ENCODE results near the gene HSPB9. TPM values are rescaled to one million over a fixed set of nuclear protein-coding genes. Genes with fewer than 3 reads are reported as not detected.

The HSPB9 gene
- total and polyA plus RNA-seq, 10 of the 15 experiments (the other 5 are each of a cell fraction or from before 2014, with no cell fraction given), result 0.04 to 0.40 (median 0.11) TPM; not detected in 7

DNA sequence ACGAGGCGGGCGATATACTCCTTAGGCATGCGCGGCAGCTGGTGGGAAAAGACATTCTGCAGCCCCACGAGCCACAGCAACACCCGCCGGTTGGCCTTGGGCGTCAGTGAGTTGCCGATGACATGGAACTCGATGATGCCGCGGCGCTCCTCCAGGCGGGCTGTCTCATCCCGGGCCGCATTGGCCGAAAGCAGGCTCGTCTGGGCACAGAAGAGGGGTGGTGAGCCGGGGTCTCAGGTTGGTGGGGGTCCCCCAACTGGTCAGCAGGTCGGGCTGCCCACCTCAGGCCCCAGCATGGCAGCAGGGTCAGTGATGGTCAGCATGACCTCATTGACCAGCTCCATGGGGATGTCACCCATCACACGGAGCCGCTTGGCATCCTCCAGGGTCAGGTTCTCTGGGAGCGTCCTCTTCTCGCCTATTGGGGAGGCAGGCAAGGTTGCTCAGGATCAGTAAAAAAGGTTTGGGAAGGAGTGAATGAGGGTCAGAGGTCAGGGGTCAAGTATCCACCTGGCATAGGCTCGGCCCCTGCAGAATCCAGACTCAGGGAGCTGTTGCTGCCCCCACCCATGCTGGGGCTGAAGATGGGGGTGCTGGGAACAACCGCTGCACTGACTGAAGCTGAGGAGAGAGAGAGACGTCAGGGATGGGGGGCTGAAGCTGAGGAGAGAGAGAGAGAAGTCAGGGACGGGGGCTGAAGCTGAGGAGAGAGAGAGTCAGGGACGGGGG lies 5.0 kb upstream of the HSPB9 start:
- intact Hi-C loops (cut with micrococcal nuclease; ENCODE audit: unreplicated experiment), result loop anchor here (1.0 kb wide), 1 partner anchor 64 kb away; the partner anchor contains the start of gene KCNH4
- H3K9ac ChIP-seq (ENCODE audit: control insufficient read depth, insufficient read depth, low read length), result no peak overlapping the region
- ChIA-PET POLR2A (interaction anchor here (0.6 to 3.0 kb wide), 5 partner anchors 10 to 387 kb away, joined by 3 to 15 read pairs (median 5); partner anchors contain the start of gene KCNH4), RAD21 (ENCODE audit: unreplicated experiment) (interaction anchor here (0.7 to 4.7 kb wide), 4 partner anchors 60 to 155 kb away, joined by 4 to 78 read pairs (median 4); partner anchors contain the start of gene KCNH4), CTCF (interaction anchor here (0.9 to 7.1 kb wide), 13 partner anchors 17 to 205 kb away, joined by 3 to 138 read pairs (median 5); partner anchors contain the start of genes C17orf113, CNP, DNAJC7 and KCNH4), SMC1A (ENCODE audit: uncharacterized antibody, unreplicated experiment) (interaction anchor here (1.0 to 5.2 kb wide), 6 partner anchors 50 to 153 kb away, joined by 3 to 53 read pairs (median 11); partner anchors contain the start of genes CNP and KCNH4)
- H2AFZ ChIP-seq (ENCODE audit: control insufficient read depth, low read depth, low read length), result no peak overlapping the region
- TF ChIP-seq NR2C1 (IDR thresholded peaks at IDR 0.05), result 0 out of 2 replicates have a peak, but pooled peaks have one; percentile 26
- no peak for TF ChIP-seq ZNF24 (IDR thresholded peaks at IDR 0.05)
- H3K9me3 ChIP-seq (replicated peaks; ENCODE audit: control insufficient read depth, insufficient read depth, low read length), result no peaks in the 10 kb centered on the region; the same call in 2 of the 3 replicates
- H3K27ac ChIP-seq (ENCODE audit: control insufficient read depth, insufficient read depth), result no peak overlapping the region
- no peak for DNase-seq (ENCODE audit: low read depth, low spot score)
- H3K36me3 ChIP-seq (ENCODE audit: control insufficient read depth in 2 of 2, insufficient read depth in 2 of 2, low read length in 1 of 2), result peaks cover 6% of the 10 kb centered on the region in 2 experiments; a peak in 3 of 4 replicates
- in situ Hi-C loops (cut with MboI), result no loop called here
- 81% methylated on average over 29 of the region's 30 CpGs for WGBS (ENCODE audit: insufficient coverage, insufficient replicate concordance, low lambda C conversion rate, missing lambda C conversion rate)
- H3K79me2 ChIP-seq (ENCODE audit: control insufficient read depth, insufficient read depth, low read length), result peaks cover 2% of the 10 kb centered on the region; the same call in 1 of the 2 replicates
- BruUV-seq (replicated peaks), result no TSS peak
- ATAC-seq, result no peak
- FAIRE-seq, result no peak
- H3K4me2 ChIP-seq (ENCODE audit: control insufficient read depth, insufficient read depth), result no peak overlapping the region
- H4K20me1 ChIP-seq (ENCODE audit: control insufficient read depth, insufficient read depth), result no peaks in the 10 kb centered on the region
- H3K4me3 ChIP-seq, result no peak overlapping the region
- no peaks in the 10 kb centered on the region for H3K27me3 ChIP-seq (replicated peaks in 1 of 2; ENCODE audit: control insufficient read depth in 2 of 2, insufficient read depth in 2 of 2, low read length in 1 of 2)
- peaks cover 26% of the 10 kb centered on the region for H3K4me1 ChIP-seq (ENCODE audit: control insufficient read depth, insufficient read depth, low read length)

DNA sequence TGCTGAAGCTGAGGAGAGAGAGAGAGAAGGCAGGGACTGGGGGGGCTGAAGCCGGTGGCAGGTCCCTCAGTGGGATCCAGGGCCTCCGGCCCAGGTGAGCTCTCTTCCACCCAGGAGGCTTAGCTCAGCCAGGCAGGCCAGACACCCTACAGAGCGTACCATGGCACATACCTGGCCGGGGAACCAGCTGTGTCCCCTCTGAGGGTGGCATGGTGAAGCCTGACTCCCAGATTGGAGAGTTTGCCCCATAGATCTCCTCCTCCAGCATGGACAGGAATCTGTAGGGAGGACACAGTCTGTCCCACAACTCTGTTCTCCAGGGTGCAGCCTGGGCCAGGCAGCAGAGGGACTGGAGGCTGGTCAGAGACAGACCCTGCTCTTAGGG lies 4.5 kb upstream of the HSPB9 start:
- WGBS (ENCODE audit: insufficient coverage, insufficient replicate concordance, low lambda C conversion rate, missing lambda C conversion rate), result 70% methylated on average over 3 of the region's 4 CpGs

More for the DNA sequence above, 4.5 kb upstream of the HSPB9 start:
- ChIA-PET POLR2A (interaction anchor here (0.6 to 3.0 kb wide), 5 partner anchors 11 to 387 kb away, joined by 3 to 15 read pairs (median 5); partner anchors contain the start of gene KCNH4), SMC1A (ENCODE audit: uncharacterized antibody, unreplicated experiment) (interaction anchor here (1.0 to 5.2 kb wide), 6 partner anchors 50 to 154 kb away, joined by 3 to 53 read pairs (median 11); partner anchors contain the start of genes CNP and KCNH4), CTCF (interaction anchor here (0.9 to 7.1 kb wide), 14 partner anchors 15 to 204 kb away, joined by 3 to 138 read pairs (median 5); partner anchors contain the start of genes C17orf113, CNP, DNAJC7 and KCNH4), RAD21 (ENCODE audit: unreplicated experiment) (interaction anchor here (0.7 to 4.7 kb wide), 4 partner anchors 59 to 155 kb away, joined by 4 to 78 read pairs (median 4); partner anchors contain the start of gene KCNH4)
- Histone ChIP-seq H3K9me3 (replicated peaks; ENCODE audit: control insufficient read depth, insufficient read depth, low read length) (no peaks in the 10 kb centered on the region; the same call in 2 of the 3 replicates), H3K9ac (ENCODE audit: control insufficient read depth, insufficient read depth, low read length) (no peak overlapping the region), H3K4me3 (no peak overlapping the region), H3K4me1 (ENCODE audit: control insufficient read depth, insufficient read depth, low read length) (peaks cover 21% of the 10 kb centered on the region), H3K4me2 (ENCODE audit: control insufficient read depth, insufficient read depth) (no peak overlapping the region), H3K27me3 (replicated peaks in 1 of 2; ENCODE audit: control insufficient read depth in 2 of 2, insufficient read depth in 2 of 2, low read length in 1 of 2) (no peaks in the 10 kb centered on the region), H2AFZ (ENCODE audit: control insufficient read depth, low read depth, low read length) (no peak overlapping the region), H4K20me1 (ENCODE audit: control insufficient read depth, insufficient read depth) (no peaks in the 10 kb centered on the region), H3K36me3 (ENCODE audit: control insufficient read depth in 2 of 2, insufficient read depth in 2 of 2, low read length in 1 of 2) (peaks cover 7 to 8% of the 10 kb centered on the region in 2 experiments; a peak in 3 of 4 replicates), H3K27ac (ENCODE audit: control insufficient read depth, insufficient read depth) (no peak overlapping the region), H3K79me2 (ENCODE audit: control insufficient read depth, insufficient read depth, low read length) (peaks cover 2% of the 10 kb centered on the region; the same call in 1 of the 2 replicates)
- TF ChIP-seq ZZZ3 (IDR thresholded peaks at IDR 0.05; ENCODE audit: control insufficient read depth, insufficient read length, low read depth) (no peak), RAD21 (IDR thresholded peaks at IDR 0.05; ENCODE audit: insufficient read depth, low read depth, low read length) (no peak), JUNB (IDR thresholded peaks at IDR 0.05) (no peak), SUZ12 (IDR thresholded peaks at IDR 0.05; ENCODE audit: unreplicated experiment) (no peak)
- TF ChIP-seq, protein P1, sequence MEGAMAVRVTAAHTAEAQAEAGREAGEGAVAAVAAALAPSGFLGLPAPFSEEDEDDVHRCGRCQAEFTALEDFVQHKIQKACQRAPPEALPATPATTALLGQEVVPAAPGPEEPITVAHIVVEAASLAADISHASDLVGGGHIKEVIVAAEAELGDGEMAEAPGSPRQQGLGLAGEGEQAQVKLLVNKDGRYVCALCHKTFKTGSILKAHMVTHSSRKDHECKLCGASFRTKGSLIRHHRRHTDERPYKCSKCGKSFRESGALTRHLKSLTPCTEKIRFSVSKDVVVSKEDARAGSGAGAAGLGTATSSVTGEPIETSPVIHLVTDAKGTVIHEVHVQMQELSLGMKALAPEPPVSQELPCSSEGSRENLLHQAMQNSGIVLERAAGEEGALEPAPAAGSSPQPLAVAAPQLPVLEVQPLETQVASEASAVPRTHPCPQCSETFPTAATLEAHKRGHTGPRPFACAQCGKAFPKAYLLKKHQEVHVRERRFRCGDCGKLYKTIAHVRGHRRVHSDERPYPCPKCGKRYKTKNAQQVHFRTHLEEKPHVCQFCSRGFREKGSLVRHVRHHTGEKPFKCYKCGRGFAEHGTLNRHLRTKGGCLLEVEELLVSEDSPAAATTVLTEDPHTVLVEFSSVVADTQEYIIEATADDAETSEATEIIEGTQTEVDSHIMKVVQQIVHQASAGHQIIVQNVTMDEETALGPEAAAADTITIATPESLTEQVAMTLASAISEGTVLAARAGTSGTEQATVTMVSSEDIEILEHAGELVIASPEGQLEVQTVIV (IDR thresholded peaks at IDR 0.05; ENCODE audit: borderline replicate concordance, partially characterized antibody), result no peak
- intact Hi-C loops (cut with micrococcal nuclease; ENCODE audit: unreplicated experiment) (loop anchor here (1.0 kb wide), 1 partner anchor 63 kb away; the partner anchor contains the start of gene KCNH4), in situ Hi-C loops (cut with MboI) (no loop called here)
- BruUV-seq (replicated peaks), result no TSS peak
- no peak for FAIRE-seq
- DNase-seq (ENCODE audit: low read depth, low spot score), result no peak
- no peak for ATAC-seq
